B cell (primary cell): ENCODE data around the gene MIP. TPM values are rescaled to one million over a fixed set of nuclear protein-coding genes. Genes with fewer than 3 reads are reported as not detected.

Experiments used
- ATAC-seq: fragments of 200-7000 bp; cut with Tn5 transposase; one replicate; pipeline ENCODE4 v1.10.0; 2021; ENCODE audit warnings: low read depth, mild to moderate bottlenecking, moderate number of reproducible peaks, moderate library complexity
- CTCF ChIA-PET: fragments of 350-600 bp; sonication (Branson Sonifier 250); formaldehyde crosslinking; loops from one replicate; lab custom pipeline; 2021; ENCODE audit warnings: antibody characterized with exemption, inconsistent platforms; lab: Charles Lee
- POLR2A ChIA-PET: fragments of 350-600 bp; sonication (Branson Sonifier 250); formaldehyde crosslinking; loops from one replicate; lab custom pipeline; 2021; ENCODE audit warnings: antibody characterized with exemption; lab: Charles Lee
- DNase-seq: peaks from one replicate; pipeline ENCODE4 v3.0.0; 2013
- H2AFZ ChIP-seq: 2 replicates; pipeline ENCODE4 v1.6.1; 2012; ENCODE audit warnings: mild to moderate bottlenecking, low read depth, low read length; ENCODE audit not compliant: insufficient read depth, poor library complexity, severe bottlenecking
- H3K27ac ChIP-seq, 2 donors: 1 replicate in 1 of 2; 2 replicates in 1 of 2; pipeline ENCODE4 v1.5.1; 2012 to 2013; ENCODE audit warnings: low read length in 2 of 2, mild to moderate bottlenecking in 2 of 2, moderate library complexity in 1 of 2
- H3K27me3 ChIP-seq, 4 experiments: fragments of 200-600 bp in 1 of 4; sonication (generic) in 1 of 4; replicated peaks in 1 of 4; 1 replicate in 2 of 4; 2 replicates in 2 of 4; pipeline versions ENCODE4 v1.6.1 to v1.7.0; 2013 to 2016; ENCODE audit warnings: low read length in 3 of 4, mild to moderate bottlenecking in 2 of 4, mixed read lengths in 1 of 4, moderate library complexity in 1 of 4; ENCODE audit not compliant: insufficient read depth in 4 of 4, control insufficient read depth in 3 of 4; ENCODE audit errors: control extremely low read depth in 1 of 4
- H3K36me3 ChIP-seq, 2 experiments: replicated peaks in 1 of 2; 1 replicate in 1 of 2; 2 replicates in 1 of 2; pipeline versions ENCODE4 v1.6.1 to v1.7.1; 2013; ENCODE audit warnings: low read length in 1 of 2; ENCODE audit not compliant: insufficient read depth in 2 of 2, control insufficient read depth in 1 of 2; ENCODE audit errors: control extremely low read depth in 1 of 2, extremely low read depth in 1 of 2
- H3K4me1 ChIP-seq, 2 donors: fragments of 200-600 bp in 1 of 2; sonication (generic) in 1 of 2; 1 replicate in 1 of 2; 2 replicates in 1 of 2; pipeline versions ENCODE4 v1.5.1 to v1.6.1; 2013 to 2017; ENCODE audit warnings: low read length in 2 of 2; ENCODE audit not compliant: control insufficient read depth in 2 of 2, insufficient read depth in 2 of 2
- H3K4me2 ChIP-seq: replicated peaks from 2 replicates; pipeline ENCODE3; 2012; ENCODE audit warnings: mild to moderate bottlenecking, low read depth, low read length; ENCODE audit not compliant: poor library complexity, severe bottlenecking
- H3K4me3 ChIP-seq, 5 experiments: fragments of 200-600 bp in 1 of 5; sonication (generic) in 1 of 5; 1 replicate in 3 of 5; 2 replicates in 2 of 5; pipeline versions ENCODE4 v1.5.1 to v1.7.0; 2011 to 2016; ENCODE audit warnings: low read length in 4 of 5, mild to moderate bottlenecking in 4 of 5, low read depth in 2 of 5, control low read depth in 1 of 5, moderate library complexity in 1 of 5; ENCODE audit not compliant: insufficient read depth in 1 of 5; ENCODE audit errors: control extremely low read depth in 1 of 5, extremely low read depth in 1 of 5
- H3K79me2 ChIP-seq: fragments of 200-600 bp; sonication (generic); one replicate; pipeline ENCODE4 v1.6.0; 2016; ENCODE audit warnings: low read length; ENCODE audit not compliant: control insufficient read depth, insufficient read depth
- H3K9ac ChIP-seq: fragments of 200-600 bp; sonication (generic); 2 replicates; pipeline ENCODE4 v1.6.1; 2017; ENCODE audit warnings: mild to moderate bottlenecking, low read length, moderate library complexity
- H3K9me3 ChIP-seq, 3 donors: one replicate each; pipeline versions ENCODE4 v1.6.1 to v1.7.1; 2013; ENCODE audit warnings: low read length in 2 of 3; ENCODE audit not compliant: control insufficient read depth in 2 of 3, insufficient read depth in 1 of 3; ENCODE audit errors: control extremely low read depth in 1 of 3
- H4K20me1 ChIP-seq: 2 replicates; pipeline ENCODE4 v1.6.0; 2012; ENCODE audit warnings: mild to moderate bottlenecking, low read length; ENCODE audit not compliant: insufficient read depth, control insufficient read depth, poor library complexity, severe bottlenecking
- H3K27ac Mint-ChIP-seq: one replicate; pipeline ENCODE4 v1.8.0; 2021; ENCODE audit warnings: mixed read lengths
- H3K27me3 Mint-ChIP-seq: one replicate; pipeline ENCODE4 v1.8.0; 2021; ENCODE audit warnings: mixed read lengths
- H3K4me1 Mint-ChIP-seq: one replicate; pipeline ENCODE4 v1.8.0; 2021; ENCODE audit warnings: mixed read lengths
- H3K4me3 Mint-ChIP-seq: one replicate; pipeline ENCODE4 v1.8.0; 2021; ENCODE audit warnings: mixed read lengths
- H3K9me3 Mint-ChIP-seq: one replicate; pipeline ENCODE4 v1.8.0; 2022; ENCODE audit warnings: mixed read lengths; ENCODE audit not compliant: insufficient read depth
- CTCF ChIP-seq: fragments of 200-600 bp; IDR thresholded peaks from one replicate; pipeline ENCODE4 v1.8.0; 2022; ENCODE audit warnings: antibody characterized with exemption, mild to moderate bottlenecking
- EZH2 ChIP-seq: IDR thresholded peaks from 2 replicates; pipeline ENCODE4 v1.6.1; 2012; ENCODE audit warnings: borderline replicate concordance, low read depth, mild to moderate bottlenecking, moderate library complexity, low read length; ENCODE audit not compliant: insufficient read depth, poor library complexity, severe bottlenecking
- WGBS: methylation state at CpG from one replicate; pipeline ENCODE4 v1.1.5; 2013; ENCODE audit warnings: missing lambda C conversion rate; ENCODE audit not compliant: insufficient coverage; 5-methylcytosine and 5-hydroxymethylcytosine counted together
- intact Hi-C: fragments of 100-400 bp; cut with micrococcal nuclease; formaldehyde crosslinking; loops from one replicate; pipeline ENCODE4 v1.10.0; 2022
- polyA plus RNA-seq: library from polyadenylated mRNA; depleted of rRNA; stranded (reverse); fragments of >200 nt; gene quantifications from 2 replicates; pipeline ENCODE4 v1.2.3, GENCODE V29; 2012
- total RNA-seq, 2 donors: library from RNA; stranded (reverse); fragments of 120-200 nt in 1 of 2; gene quantifications; 1 replicate in 1 of 2; 2 replicates in 1 of 2; pipeline versions ENCODE4 v1.2.3 to v1.2.4, GENCODE V29; 2013 to 2022

The MIP gene
- total and polyA plus RNA-seq, 2 donors (not counting 1 experiment from before 2014, with no cell fraction given): not detected

GRCh38 chr12:56468216-56469006 lies 14.0 kb upstream of the MIP start, which contains the start of gene SPRYD4:
SPRYD4 (plus strand) TSS chr12:56468578; CDS start chr12:56468592, 14 bp downstream.
- DNase-seq (peak; percentile 97), ATAC-seq (peak; percentile 93)
- peak within 1 kb of the TSS; percentile 86 to 87 for H3K27ac ChIP-seq
- Mint-ChIP-seq H3K4me1 (peaks cover 28% of the 10 kb centered on the region), H3K27ac (peak within 1 kb of the TSS; percentile 98), H3K4me3 (peak within 1 kb of the TSS; percentile 93), H3K27me3 (no peaks in the 10 kb centered on the region), H3K9me3 (no peaks in the 10 kb centered on the region)
- H3K9me3 ChIP-seq: no peaks in the 10 kb centered on the region
- peak within 1 kb of the TSS; percentile 82 for H3K4me2 ChIP-seq
- CTCF ChIA-PET: interaction anchor here (0.6 to 2.1 kb wide), 6 partner anchors 19 to 279 kb away, joined by 3 to 7 read pairs (median 3); partner anchors contain the start of genes ANKRD52, SMARCC2, STAT2 and TIMELESS
- H3K4me3 ChIP-seq: peak within 1 kb of the TSS; percentile 91 to 100 (median 96)
- H3K36me3 ChIP-seq: peaks cover 0 to 7% of the 10 kb centered on the region in 2 experiments
- peaks cover 12 to 28% of the 10 kb centered on the region in 2 donors for H3K4me1 ChIP-seq
- under 1% methylated on average over 43 of the region's 43 CpGs for WGBS
- H3K79me2 ChIP-seq: peaks cover 23% of the 10 kb centered on the region
- H3K27me3 ChIP-seq: no peaks in the 10 kb centered on the region
- H3K9ac ChIP-seq: peak within 1 kb of the TSS; percentile 97
- TF ChIP-seq CTCF (peak; percentile 30), EZH2 (no peak)
- POLR2A ChIA-PET: interaction anchor here (0.7 to 1.2 kb wide), 6 partner anchors 11 to 350 kb away, joined by 3 to 8 read pairs (median 4); partner anchors contain the start of gene CNPY2
- H4K20me1 ChIP-seq: no peaks in the 10 kb centered on the region
- peak within 1 kb of the TSS; percentile 99 for H2AFZ ChIP-seq
- intact Hi-C loops: loop anchor here (1.0 to 5.0 kb wide), 11 partner anchors 19 to 726 kb away; partner anchors contain the start of genes CS, GDF11, GLS2 and PAN2
